Liver (tissue), 3 donors: ENCODE data around the gene ADGRV1.

Experiments used
- EGR1 ChIP-seq, 2 donors: IDR thresholded peaks; 2 replicates each; pipeline ENCODE4 v1.6.1; 2016 to 2018; ENCODE audit warnings: antibody characterized with exemption in 2 of 2, low read depth in 2 of 2
- JUND ChIP-seq, 2 donors: IDR thresholded peaks; 2 replicates each; pipeline ENCODE4 v1.6.1; 2016; ENCODE audit warnings: antibody characterized with exemption in 2 of 2
- RAD21 ChIP-seq, 2 donors: IDR thresholded peaks; 2 replicates each; pipeline ENCODE4 v1.6.1; 2016; ENCODE audit warnings: antibody characterized with exemption in 2 of 2, mild to moderate bottlenecking in 2 of 2
- SP1 ChIP-seq: IDR thresholded peaks from 2 replicates; pipeline ENCODE4 v1.6.1; 2018; ENCODE audit warnings: antibody characterized with exemption, mild to moderate bottlenecking
- TAF1 ChIP-seq: conservative IDR thresholded peaks from 2 replicates; pipeline ENCODE4 v1.6.1; 2016; ENCODE audit warnings: antibody characterized with exemption, mild to moderate bottlenecking
- TF ChIP-seq, protein P1 (sequence below): fragments of 150-350 bp; IDR thresholded peaks from 2 replicates; pipeline ENCODE4 v1.5.1; 2017; ENCODE audit warnings: improper control_type of control experiment, low read depth, low read length; ENCODE audit not compliant: missing input control
- TF ChIP-seq, protein P2 (sequence below): IDR thresholded peaks from 2 replicates; pipeline ENCODE4 v1.6.1; 2016; ENCODE audit warnings: antibody characterized with exemption
- TF ChIP-seq, protein P3 (sequence below): IDR thresholded peaks from 2 replicates; pipeline ENCODE4 v1.6.1; 2016; ENCODE audit warnings: antibody characterized with exemption, mild to moderate bottlenecking
- donor health status: healthy.
- donor health status: healthy.

DNA sequence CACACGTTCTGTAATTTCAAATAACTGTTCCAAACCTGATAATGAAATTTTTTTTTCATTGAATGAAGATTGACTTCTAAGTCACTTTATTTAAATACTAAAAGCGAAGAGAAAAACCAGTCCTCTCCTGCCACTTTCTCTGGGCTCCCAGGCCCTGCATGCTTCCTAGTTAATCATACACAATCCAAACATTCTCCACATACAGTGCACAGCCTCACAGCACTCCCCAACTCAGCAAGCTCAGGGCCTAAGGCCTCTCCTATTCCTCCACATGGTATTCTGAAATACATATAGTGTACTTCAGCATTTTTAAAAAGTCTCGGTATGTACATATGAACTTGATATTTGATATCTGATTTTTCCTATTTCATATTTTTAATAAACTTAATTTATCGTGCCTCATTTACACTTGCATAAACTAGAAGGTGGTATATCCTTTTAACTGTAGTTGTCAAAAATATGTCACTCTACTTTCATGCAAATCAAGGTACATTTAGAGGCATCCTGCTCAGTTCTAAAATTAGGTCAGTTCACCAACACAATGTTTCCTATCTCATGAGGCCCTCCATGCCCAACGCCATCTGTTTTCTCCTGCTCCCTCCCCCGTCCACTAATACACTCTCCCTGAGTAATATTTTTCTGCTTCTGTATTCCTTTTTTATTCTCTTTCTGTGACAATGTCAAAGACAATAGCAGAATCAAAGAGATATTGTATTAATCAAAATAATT, 617.9 kb downstream of the ADGRV1 start:
- TF ChIP-seq, protein P1, sequence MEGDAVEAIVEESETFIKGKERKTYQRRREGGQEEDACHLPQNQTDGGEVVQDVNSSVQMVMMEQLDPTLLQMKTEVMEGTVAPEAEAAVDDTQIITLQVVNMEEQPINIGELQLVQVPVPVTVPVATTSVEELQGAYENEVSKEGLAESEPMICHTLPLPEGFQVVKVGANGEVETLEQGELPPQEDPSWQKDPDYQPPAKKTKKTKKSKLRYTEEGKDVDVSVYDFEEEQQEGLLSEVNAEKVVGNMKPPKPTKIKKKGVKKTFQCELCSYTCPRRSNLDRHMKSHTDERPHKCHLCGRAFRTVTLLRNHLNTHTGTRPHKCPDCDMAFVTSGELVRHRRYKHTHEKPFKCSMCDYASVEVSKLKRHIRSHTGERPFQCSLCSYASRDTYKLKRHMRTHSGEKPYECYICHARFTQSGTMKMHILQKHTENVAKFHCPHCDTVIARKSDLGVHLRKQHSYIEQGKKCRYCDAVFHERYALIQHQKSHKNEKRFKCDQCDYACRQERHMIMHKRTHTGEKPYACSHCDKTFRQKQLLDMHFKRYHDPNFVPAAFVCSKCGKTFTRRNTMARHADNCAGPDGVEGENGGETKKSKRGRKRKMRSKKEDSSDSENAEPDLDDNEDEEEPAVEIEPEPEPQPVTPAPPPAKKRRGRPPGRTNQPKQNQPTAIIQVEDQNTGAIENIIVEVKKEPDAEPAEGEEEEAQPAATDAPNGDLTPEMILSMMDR = no peak
- no peak for TF ChIP-seq SP1
- TF ChIP-seq EGR1 (IDR thresholded peaks at IDR 0.05; ENCODE audit: low read depth in 2 of 2) = no peak
- no peak for TF ChIP-seq TAF1
- TF ChIP-seq, protein P2, sequence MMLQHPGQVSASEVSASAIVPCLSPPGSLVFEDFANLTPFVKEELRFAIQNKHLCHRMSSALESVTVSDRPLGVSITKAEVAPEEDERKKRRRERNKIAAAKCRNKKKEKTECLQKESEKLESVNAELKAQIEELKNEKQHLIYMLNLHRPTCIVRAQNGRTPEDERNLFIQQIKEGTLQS = no peak
- TF ChIP-seq, protein P3, sequence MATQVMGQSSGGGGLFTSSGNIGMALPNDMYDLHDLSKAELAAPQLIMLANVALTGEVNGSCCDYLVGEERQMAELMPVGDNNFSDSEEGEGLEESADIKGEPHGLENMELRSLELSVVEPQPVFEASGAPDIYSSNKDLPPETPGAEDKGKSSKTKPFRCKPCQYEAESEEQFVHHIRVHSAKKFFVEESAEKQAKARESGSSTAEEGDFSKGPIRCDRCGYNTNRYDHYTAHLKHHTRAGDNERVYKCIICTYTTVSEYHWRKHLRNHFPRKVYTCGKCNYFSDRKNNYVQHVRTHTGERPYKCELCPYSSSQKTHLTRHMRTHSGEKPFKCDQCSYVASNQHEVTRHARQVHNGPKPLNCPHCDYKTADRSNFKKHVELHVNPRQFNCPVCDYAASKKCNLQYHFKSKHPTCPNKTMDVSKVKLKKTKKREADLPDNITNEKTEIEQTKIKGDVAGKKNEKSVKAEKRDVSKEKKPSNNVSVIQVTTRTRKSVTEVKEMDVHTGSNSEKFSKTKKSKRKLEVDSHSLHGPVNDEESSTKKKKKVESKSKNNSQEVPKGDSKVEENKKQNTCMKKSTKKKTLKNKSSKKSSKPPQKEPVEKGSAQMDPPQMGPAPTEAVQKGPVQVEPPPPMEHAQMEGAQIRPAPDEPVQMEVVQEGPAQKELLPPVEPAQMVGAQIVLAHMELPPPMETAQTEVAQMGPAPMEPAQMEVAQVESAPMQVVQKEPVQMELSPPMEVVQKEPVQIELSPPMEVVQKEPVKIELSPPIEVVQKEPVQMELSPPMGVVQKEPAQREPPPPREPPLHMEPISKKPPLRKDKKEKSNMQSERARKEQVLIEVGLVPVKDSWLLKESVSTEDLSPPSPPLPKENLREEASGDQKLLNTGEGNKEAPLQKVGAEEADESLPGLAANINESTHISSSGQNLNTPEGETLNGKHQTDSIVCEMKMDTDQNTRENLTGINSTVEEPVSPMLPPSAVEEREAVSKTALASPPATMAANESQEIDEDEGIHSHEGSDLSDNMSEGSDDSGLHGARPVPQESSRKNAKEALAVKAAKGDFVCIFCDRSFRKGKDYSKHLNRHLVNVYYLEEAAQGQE = no peak
- TF ChIP-seq JUND (IDR thresholded peaks at IDR 0.05) = no peak
- TF ChIP-seq RAD21 (IDR thresholded peaks at IDR 0.05) = no peak
